Left colon (tissue), 2 donors: Measurements from ENCODE around the gene SLC1A6. TPM values are rescaled to one million over a fixed set of nuclear protein-coding genes. Genes with fewer than 3 reads are reported as not detected.

ENCODE experiments used
- total RNA-seq, 2 donors: library from RNA; stranded (reverse); fragmentation: NEBNext Ultra II Directional; extraction: Animal tissue kit (Norgen Biotek cat#: 25700); gene quantifications; one replicate each; pipeline ENCODE4 v1.2.1, GENCODE V29; 2021
- donor health status: DM: no; HTN: no; CAD: no.
- donor health status: DM: yes; HTN: yes; CAD: no.

SLC1A6 gene
- total RNA-seq, 2 donors from 2014 or later: not detected

Other genes with a start within 250 kb of the SLC1A6 start
- gene ADGRE2, start 201.3 kb downstream of the SLC1A6 start, total RNA-seq: 1 to 10 TPM; 1.6 to 4.3 TPM
- gene OR7A5, start 144.7 kb downstream of the SLC1A6 start, total RNA-seq: not detected
- gene OR7C1, start 144.7 kb downstream of the SLC1A6 start, total RNA-seq: not detected
- gene OR7A10, start 130.9 kb downstream of the SLC1A6 start, total RNA-seq: not detected
- not detected for gene OR7A17, start 93.7 kb downstream of the SLC1A6 start, total RNA-seq
- not detected for gene OR7C2, start 38.4 kb downstream of the SLC1A6 start, total RNA-seq
- gene CASP14, start 69.6 kb upstream of the SLC1A6 start, total RNA-seq: not detected
- not detected for gene OR1I1, start 102.3 kb upstream of the SLC1A6 start, total RNA-seq
- 1 to 10 TPM; 3.6 to 7.5 TPM for gene SYDE1, start 127.5 kb upstream of the SLC1A6 start, total RNA-seq
- 10 to 100 TPM in 1 of 2 donors, 1 to 10 TPM in 1; 6.1 to 12.2 TPM for gene NOTCH3, start 221.1 kb upstream of the SLC1A6 start, total RNA-seq